HG03139 (cell line): ENCODE measurements around the gene PDCD11.
"Not testable (repeated sequence)": the region's sequence is repeated elsewhere in the genome, so short reads cannot be mapped to it uniquely, and the experiment has no call there.

ENCODE experiments used
- ATAC-seq: cut with Tn5 transposase; IDR thresholded peaks from one replicate; pipeline ENCODE4 v1.9.1; 2021; ENCODE audit not compliant: unreplicated experiment

PDCD11 gene

DNA sequence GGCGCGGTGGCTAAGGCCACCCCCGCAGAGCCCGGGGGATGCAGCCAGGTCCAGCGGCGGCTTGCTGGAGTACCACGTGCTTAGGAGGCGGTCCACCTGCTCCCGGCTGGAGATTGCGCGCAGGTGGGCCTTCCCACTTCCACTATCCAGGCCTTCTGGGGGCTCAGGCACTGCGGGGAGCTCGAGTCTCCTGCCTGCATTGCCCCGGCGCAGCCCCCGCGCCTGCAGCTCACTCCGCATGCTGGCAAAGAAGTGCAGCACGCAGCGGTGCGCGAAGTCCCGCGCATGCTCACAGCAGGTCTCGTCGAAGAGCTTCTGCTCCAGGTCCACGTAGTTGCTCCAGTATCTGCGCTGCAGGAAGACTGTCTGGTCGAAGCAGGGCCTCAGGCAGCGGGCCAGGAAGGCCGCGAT, 76.8 kb downstream of the PDCD11 start:
- ATAC-seq: no peak

DNA sequence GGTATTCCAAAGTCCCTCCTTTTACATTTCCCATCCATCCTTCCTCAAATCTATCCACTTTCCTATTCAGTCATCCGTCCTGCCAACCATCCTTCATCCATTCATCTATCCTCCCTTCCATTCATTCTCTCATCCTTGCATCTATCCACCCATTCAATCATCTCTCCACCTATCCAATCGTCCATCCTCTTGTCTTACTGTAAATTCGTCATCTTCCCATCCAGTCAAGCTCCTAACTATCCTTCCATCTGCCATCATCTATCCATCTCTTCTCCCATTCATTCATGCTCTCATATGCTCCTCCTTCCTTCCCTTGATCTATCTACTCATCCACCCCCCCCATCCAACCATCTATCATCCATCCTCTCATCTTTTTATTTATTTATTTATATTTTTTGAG, 77.7 kb downstream of the PDCD11 start:
- no peak for ATAC-seq

DNA sequence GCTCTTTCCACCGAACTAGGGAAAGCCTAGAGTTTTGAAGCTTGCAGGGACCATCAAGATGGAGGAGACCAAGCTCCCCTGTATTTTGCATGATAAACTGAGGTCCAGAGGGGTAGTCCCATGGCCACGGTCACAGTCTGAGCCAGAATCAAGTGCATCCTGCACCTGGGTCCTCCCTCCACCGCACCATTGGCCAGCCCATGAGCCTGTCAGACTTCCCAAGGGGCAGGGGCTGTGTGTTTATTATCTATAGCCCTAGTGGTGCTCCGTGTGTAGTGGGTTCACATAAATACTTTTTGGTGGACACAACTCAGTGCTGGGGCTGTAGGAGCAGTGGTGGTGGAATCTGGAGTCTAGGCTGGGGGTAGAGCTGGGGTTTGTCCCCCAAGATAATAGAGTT, 79.0 kb downstream of the PDCD11 start:
- no peak for ATAC-seq

GRCh38 chr10:103476046-103476768, 79.8 kb downstream of the PDCD11 start:
- ATAC-seq: no peak

DNA sequence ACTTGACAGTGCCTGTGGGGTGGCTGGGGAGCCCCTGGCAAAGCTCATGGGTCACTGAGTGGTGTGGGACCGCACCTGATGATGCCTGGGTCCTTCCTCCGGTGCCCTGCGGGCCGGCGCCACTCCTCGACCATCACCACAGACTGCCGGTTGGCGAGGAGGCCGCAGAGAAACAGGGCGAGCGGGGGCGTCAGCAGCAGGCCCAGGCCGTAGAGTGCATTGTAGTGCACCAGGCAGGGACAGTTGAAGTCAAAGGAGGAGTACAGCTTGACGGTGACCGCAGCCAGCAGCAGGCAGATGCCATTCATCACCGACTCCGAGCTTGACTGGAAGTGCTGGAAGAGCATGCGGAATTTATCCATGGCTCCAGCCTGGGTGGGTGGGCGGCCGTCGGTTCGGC, 82.2 kb downstream of the PDCD11 start:
- no peak for ATAC-seq

- no peak for ATAC-seq
These were observed 82.7 kb downstream of the PDCD11 start, which contains the start of gene CALHM3 for GRCh38 chr10:103479135-103479534. TSS of gene CALHM3 (minus strand) at chr10:103479240. CDS start at chr10:103479032, 208 bp downstream.

GRCh38 chr10:103480521-103480920, 84.1 kb downstream of the PDCD11 start:
- ATAC-seq: no peak

DNA sequence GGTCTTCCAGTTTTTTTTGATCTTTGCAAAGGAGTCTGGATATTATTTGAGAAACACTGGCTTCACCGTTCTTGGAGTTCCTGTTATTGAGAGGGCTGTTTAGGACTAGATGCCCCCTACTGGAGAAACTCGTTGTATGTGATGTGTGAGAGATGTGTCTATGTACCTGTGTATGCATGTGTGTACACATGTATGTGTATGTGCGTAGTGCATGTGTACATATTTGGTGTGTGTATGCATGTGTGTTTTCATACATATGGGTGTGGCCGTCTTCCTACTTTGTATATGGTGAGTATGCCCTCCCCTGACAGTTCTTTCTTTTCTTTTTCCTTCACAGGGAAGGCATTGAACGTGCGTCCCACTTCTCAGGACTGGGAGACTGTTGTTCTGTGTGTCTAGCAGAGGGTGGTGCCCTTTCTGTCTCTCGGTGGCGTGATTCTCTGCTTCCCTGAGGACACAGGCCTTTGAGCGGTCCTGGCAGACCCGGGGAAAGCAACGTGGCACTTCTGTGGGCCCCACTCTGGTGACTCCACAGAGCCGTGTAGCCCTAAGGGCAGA, 85.6 kb downstream of the PDCD11 start:
- ATAC-seq: peak; percentile 69

DNA sequence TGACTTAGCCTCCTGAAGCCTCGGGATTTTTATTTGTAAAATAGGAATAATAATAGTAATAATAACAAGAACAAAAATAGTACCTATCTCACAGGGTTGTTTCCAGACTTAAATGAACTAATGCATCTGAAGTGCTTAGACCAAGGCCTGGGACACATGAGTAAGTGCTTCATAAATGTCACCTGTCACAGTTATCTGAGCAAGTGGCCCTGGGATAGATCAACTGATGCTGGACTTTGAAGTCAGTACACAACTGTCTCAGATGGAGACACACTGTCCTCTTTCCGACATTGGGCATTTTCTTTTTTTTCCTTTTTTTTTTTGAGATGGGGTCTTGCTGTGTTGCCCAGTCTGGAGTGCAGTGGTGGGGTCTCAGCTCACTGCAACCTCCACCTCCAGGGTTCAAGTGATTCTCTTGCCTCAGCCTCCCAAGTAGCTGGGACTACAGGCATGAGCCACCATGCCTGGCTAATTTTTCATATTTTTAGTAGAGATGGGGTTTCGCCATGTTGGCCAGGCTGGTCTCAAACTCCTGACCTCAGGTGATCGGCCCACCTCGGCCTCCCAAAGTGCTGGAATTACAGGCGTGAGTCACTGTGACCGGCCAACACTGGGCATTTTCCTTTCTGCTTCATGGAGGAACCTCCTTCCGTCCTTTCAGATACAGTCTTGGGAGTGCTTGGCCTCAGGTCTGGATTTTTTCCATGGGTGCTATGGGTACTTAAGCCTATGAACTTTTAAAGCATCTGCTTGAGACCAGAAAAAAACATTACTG, 90.4 kb downstream of the PDCD11 start:
- ATAC-seq: not testable (repeated sequence)

- ATAC-seq: no peak
These were observed 90.9 kb downstream of the PDCD11 start for GRCh38 chr10:103487410-103487708.

GRCh38 chr10:103490986-103491314, 94.5 kb downstream of the PDCD11 start:
- no peak for ATAC-seq

DNA sequence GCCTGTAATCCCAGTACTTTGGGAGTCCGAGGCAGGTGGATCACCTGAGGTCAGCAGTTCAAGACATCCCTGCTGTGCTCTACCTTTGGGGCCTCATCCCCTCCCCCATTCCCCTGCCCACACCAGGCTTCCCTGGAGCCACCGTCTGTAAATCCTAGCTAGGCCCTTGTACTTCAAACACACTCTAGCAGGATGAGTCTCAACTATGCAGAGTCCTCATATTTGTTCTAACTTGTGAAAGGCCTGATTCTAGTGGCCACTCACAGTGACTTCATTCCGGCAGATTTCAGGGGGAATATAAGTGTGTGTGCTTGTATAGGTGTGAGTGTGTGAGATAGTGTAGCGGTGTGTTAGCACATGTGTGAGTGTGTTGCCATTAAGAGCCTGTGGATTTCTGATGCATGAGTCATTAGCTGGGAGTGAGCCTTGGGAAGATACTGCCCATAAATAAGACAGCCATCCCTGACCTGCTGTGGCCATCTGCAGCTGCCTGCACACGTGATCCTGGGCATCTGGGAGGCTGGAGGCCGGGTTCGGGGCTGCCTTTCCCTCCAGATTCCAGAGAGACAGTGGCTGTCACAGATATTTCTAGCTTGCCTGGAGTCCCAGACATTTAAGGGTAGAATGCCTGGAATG, 95.4 kb downstream of the PDCD11 start:
- no peak for ATAC-seq

DNA sequence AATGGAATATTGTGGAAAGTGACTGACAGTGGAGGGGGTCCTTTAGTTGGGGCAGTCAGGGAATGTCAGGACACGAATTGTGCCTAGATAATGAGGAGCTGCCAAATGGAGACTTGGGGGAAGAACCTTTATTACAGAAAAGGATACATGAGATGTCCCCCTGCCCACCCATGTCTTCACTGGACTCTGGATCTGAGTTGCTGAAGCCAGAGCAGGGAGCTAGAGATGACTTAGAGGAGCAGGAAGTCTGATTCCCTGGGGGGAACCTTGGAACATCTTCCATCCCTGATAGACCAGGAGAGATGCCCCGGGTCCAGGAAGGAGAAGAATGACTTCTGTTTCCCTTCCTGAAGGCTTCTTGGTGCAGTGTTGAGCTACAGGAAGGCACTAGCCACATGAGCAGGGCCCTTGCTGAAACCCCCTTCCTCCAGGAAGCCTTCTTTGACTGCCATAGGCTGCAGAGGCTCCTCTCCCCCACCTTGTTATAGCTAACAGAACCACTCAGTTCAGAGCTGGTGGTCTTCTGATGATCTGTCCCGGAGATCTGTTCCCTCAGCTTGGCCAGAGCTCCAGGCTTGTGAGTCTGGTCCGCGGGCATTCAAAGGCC, 96.3 kb downstream of the PDCD11 start:
- ATAC-seq: no peak

GRCh38 chr10:103493362-103493915, 97.0 kb downstream of the PDCD11 start, which contains the start of gene NEURL1:
TSS of gene NEURL1 (plus strand) at chr10:103493705. CDS start at chr10:103494388, 683 bp downstream.
- no peak for ATAC-seq

GRCh38 chr10:103493916-103494877, 97.8 kb downstream of the PDCD11 start:
- ATAC-seq: no peak

DNA sequence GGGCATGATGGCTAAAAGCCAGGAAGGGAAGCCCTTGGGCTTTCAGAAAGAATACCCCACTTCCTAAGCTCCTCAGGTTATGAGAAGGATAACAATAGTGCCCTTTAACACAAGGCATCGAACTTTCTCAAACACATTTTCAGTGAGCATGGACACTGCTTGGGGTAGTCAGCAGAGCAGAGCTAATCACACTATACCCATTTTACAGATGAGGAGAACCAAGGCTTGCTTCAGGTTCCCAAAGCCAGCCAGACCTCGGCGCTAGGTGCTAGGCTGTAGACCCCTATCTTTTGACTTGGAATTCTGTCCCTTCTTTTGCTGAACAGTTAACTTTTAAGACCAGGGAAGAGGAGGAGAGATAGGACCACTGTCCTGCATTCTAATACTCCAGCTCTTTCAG, 98.9 kb downstream of the PDCD11 start:
- ATAC-seq: no peak
